Kidney epithelial cell (primary cell): Measurements from ENCODE around the gene ABCA9. TPM values are rescaled to one million over a fixed set of nuclear protein-coding genes. Genes with fewer than 3 reads are reported as not detected.

Source experiments
- DNase-seq: peaks from one replicate; pipeline ENCODE4 v3.0.0-alpha.2; 2010; ENCODE audit warnings: low read depth
- H3K27me3 ChIP-seq: 2 replicates; pipeline ENCODE4 v1.6.0; 2011; ENCODE audit warnings: low read length; ENCODE audit not compliant: control insufficient read depth, insufficient read depth
- H3K36me3 ChIP-seq: 2 replicates; pipeline ENCODE4 v1.5.1; 2011; ENCODE audit warnings: low read length; ENCODE audit not compliant: control insufficient read depth, insufficient read depth
- H3K4me3 ChIP-seq: 2 replicates; pipeline ENCODE4 v1.5.1; 2011; ENCODE audit warnings: low read depth, mild to moderate bottlenecking, control low read depth, low read length
- total RNA-seq: library from RNA; depleted of rRNA; stranded (reverse); fragments of >200 nt; gene quantifications from 2 replicates; pipeline ENCODE4 v1.2.3, GENCODE V29; 2015
- TF ChIP-seq, protein P1 (sequence below): IDR thresholded peaks from 2 replicates; pipeline ENCODE4 v1.5.1; 2011; ENCODE audit warnings: mild to moderate bottlenecking, moderate library complexity, low read length, control low read depth, inconsistent platforms; ENCODE audit not compliant: insufficient read depth, poor library complexity, severe bottlenecking

ABCA9 gene
- total RNA-seq, 1 donor from 2014 or later = 0.08 TPM

DNA sequence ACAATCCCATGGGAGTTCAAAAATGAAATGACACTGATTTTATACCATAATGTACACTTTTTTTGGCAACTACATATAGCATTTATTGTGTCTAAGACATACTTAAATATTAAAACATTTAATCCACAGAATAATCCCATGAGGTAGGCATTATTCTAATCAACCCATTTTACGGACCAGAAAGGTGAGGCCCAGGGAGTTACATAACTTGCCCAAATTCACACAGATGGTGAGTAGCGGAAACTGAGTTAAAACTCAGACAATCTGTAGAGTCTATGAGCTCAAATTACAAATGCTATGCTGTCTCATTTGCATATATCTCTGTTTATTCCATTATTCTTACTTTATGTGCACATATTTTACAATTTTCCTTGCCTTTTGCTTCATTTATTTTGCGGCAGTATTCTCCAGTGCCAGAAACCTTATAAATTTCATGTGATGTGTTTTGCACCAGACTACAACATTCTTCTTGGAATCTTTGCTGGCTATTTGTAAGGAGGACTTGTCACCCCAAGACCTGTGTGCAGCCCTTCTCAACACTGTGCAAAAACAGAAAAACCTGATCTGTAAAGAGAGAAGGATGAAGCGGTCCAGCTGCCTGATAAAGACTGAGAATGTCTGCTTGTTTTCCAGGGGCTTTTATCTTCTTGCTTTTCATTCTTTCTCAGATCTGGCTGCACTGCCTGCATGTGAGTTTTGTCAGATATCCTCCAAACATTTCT, 2.3 kb upstream of the ABCA9 start:
- Histone ChIP-seq H3K27me3 (no peaks in the 10 kb centered on the region), H3K36me3 (no peaks in the 10 kb centered on the region), H3K4me3 (no peak overlapping the region)
- TF ChIP-seq, protein P1, sequence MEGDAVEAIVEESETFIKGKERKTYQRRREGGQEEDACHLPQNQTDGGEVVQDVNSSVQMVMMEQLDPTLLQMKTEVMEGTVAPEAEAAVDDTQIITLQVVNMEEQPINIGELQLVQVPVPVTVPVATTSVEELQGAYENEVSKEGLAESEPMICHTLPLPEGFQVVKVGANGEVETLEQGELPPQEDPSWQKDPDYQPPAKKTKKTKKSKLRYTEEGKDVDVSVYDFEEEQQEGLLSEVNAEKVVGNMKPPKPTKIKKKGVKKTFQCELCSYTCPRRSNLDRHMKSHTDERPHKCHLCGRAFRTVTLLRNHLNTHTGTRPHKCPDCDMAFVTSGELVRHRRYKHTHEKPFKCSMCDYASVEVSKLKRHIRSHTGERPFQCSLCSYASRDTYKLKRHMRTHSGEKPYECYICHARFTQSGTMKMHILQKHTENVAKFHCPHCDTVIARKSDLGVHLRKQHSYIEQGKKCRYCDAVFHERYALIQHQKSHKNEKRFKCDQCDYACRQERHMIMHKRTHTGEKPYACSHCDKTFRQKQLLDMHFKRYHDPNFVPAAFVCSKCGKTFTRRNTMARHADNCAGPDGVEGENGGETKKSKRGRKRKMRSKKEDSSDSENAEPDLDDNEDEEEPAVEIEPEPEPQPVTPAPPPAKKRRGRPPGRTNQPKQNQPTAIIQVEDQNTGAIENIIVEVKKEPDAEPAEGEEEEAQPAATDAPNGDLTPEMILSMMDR = no peak
- DNase-seq = no peak

DNA sequence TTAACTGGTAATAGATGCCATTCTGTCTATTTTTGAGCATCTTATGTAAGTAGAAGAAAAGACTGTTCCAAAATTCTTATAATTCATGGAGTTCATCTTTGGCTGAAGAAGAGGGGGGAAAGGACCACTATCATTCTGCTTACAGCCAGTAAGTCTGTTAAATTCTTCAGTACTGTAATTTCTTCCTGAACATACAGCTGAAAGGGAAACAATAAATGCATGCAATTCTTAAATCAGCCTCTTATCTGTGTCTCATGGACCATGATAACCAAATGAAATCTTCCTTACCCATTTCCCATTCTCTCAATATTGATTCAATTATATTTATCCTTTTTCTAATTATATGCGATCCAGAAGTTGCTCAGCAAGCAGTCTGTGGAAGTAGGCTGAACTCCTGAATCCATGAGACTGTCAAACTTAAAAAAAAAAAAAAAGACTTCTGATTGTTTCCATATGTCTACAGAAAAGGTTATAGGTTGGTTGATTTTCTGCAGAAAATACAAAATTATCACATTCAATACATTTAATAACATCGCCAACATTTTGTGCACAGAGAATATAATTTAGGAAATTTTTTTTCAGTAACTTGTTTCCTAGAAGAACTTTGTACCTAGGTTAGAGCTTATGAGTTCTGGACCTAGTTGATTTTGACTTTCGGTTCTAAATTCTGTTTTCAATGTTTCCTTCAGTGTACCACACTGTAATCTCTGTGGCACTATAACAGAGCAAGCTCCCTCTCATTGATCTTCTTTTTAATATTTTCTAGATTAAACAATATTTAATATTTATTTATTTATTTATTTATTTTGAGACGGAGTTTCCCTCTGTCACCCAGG, 1.2 kb upstream of the ABCA9 start:
- TF ChIP-seq, protein P1 = no peak
- Histone ChIP-seq H3K27me3 (no peaks in the 10 kb centered on the region), H3K36me3 (no peaks in the 10 kb centered on the region), H3K4me3 (no peak overlapping the region)
- DNase-seq = no peak

DNA sequence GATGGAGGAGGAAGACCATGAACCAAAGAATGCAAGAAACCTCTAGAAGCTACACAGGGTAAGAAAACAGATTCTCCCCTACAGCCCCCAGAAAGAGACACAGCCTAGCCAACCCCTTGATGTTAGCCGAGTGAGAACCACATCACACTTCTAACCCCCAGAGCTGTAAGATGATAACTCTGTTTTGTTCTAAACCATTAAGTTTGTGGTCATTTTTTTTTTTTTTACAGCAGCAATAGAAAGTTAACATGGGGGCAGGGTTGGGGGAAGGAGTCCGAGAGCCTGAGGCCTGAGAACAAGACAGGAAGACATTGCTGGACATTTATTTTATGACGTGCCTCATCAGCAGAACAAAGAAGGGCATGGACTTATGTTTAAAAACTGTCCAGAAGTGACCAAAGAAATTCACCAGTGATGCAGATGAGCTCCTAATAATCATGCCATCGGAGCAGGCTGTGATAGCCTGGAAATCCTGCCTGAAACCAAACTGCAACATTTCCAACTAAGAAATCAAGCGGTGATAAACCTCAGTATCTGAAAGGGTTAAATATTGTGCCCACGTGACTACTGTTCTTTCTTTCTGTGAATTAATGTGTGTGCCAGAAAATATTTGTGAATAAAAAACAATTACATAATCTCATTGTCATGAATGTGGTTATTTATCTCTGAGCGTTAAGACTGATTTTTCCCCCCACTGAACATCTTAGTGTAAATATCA, 1.1 kb downstream of the ABCA9 start:
- Histone ChIP-seq H3K4me3 (no peak overlapping the region), H3K36me3 (no peaks in the 10 kb centered on the region), H3K27me3 (no peaks in the 10 kb centered on the region)
- DNase-seq = peak; percentile 18
- TF ChIP-seq, protein P1 = no peak

DNA sequence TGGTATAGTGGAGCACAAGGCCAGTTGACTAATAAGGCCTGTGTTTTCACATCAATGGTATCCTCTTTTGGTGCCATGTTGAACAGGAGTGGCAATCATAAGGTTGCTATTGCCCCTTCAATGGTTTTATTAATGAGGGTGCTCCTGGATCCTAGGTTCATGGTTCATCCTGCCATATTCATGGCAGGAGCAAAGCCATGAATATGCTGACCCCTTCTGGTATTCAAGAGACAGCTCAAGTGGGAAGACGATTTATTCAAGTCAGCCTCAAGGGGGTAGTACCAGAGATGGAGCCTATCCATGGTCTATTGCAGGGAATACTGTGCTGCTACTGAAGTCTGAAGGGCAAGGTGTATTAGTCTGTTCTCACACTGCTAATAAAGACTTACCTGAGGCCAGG, 2.6 kb downstream of the ABCA9 start:
- no peak for DNase-seq
- TF ChIP-seq, protein P1 = no peak

DNA sequence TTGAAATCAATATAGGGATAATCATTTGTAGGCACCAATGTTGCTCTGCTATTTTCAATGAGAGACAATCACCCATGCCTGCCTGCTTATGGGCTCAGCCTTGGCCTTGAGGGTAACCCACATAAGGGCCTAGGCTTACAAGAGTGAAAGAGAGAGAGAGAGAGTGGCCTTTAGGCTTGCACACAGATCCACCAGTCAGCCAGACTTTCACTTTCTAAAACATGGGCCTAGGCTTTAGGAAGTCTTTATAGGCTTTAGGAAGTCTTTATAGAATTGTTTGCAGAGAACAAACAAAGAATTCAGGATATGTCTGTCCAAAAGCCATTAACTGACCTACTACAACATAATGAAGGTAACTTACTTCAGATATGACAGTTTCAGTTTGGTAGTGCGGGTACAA, 3.4 kb downstream of the ABCA9 start:
- DNase-seq = no peak
- no peaks in the 10 kb centered on the region for H3K27me3 ChIP-seq

More for the DNA sequence above, 2.6 kb downstream of the ABCA9 start:
- no peaks in the 10 kb centered on the region for H3K27me3 ChIP-seq
- H3K4me3 ChIP-seq = no peak overlapping the region
- no peaks in the 10 kb centered on the region for H3K36me3 ChIP-seq

More for the DNA sequence above, 3.4 kb downstream of the ABCA9 start:
- Histone ChIP-seq H3K36me3 (no peaks in the 10 kb centered on the region), H3K4me3 (no peak overlapping the region)
- TF ChIP-seq, protein P1 = no peak
